ENCODE measurements around the gene ZNF254.

DNA sequence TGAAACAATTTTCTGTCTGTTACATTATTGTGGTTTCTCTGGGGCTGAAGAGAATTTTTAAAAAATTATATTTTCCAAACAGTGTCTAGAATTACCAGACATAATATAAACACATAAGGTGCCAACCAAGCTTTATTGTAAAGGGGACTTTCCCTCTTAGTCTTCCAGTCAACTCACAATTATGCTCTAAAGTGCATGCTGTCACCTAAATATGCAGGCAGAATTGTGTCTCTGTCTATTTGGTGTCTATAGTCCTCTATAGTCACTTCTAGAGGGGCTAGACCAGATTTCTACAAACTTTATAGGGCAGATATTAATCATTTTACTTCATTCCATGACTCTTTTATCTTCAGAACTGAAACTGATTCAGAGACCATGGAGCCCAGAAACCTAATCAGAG lies 12.8 kb downstream of the ZNF254 start:
- TF ChIP-seq, protein P1, sequence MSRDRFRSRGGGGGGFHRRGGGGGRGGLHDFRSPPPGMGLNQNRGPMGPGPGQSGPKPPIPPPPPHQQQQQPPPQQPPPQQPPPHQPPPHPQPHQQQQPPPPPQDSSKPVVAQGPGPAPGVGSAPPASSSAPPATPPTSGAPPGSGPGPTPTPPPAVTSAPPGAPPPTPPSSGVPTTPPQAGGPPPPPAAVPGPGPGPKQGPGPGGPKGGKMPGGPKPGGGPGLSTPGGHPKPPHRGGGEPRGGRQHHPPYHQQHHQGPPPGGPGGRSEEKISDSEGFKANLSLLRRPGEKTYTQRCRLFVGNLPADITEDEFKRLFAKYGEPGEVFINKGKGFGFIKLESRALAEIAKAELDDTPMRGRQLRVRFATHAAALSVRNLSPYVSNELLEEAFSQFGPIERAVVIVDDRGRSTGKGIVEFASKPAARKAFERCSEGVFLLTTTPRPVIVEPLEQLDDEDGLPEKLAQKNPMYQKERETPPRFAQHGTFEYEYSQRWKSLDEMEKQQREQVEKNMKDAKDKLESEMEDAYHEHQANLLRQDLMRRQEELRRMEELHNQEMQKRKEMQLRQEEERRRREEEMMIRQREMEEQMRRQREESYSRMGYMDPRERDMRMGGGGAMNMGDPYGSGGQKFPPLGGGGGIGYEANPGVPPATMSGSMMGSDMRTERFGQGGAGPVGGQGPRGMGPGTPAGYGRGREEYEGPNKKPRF (IDR thresholded peaks at IDR 0.05; ENCODE audit: low read depth, low read length): no peak
- TF ChIP-seq, protein P2, sequence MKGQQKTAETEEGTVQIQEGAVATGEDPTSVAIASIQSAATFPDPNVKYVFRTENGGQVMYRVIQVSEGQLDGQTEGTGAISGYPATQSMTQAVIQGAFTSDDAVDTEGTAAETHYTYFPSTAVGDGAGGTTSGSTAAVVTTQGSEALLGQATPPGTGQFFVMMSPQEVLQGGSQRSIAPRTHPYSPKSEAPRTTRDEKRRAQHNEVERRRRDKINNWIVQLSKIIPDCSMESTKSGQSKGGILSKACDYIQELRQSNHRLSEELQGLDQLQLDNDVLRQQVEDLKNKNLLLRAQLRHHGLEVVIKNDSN (CRISPR knock-in tag; IDR thresholded peaks at IDR 0.05): no peak
- TF ChIP-seq, protein P3, sequence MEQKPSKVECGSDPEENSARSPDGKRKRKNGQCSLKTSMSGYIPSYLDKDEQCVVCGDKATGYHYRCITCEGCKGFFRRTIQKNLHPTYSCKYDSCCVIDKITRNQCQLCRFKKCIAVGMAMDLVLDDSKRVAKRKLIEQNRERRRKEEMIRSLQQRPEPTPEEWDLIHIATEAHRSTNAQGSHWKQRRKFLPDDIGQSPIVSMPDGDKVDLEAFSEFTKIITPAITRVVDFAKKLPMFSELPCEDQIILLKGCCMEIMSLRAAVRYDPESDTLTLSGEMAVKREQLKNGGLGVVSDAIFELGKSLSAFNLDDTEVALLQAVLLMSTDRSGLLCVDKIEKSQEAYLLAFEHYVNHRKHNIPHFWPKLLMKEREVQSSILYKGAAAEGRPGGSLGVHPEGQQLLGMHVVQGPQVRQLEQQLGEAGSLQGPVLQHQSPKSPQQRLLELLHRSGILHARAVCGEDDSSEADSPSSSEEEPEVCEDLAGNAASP (IDR thresholded peaks at IDR 0.05): no peak
- TF ChIP-seq MAFF (IDR thresholded peaks at IDR 0.05; ENCODE audit: low read length): no peak
- no peak for TF ChIP-seq GABPA (tag; conservative IDR thresholded peaks at IDR 0.05; ENCODE audit: low read depth)
- TF ChIP-seq, protein P4, sequence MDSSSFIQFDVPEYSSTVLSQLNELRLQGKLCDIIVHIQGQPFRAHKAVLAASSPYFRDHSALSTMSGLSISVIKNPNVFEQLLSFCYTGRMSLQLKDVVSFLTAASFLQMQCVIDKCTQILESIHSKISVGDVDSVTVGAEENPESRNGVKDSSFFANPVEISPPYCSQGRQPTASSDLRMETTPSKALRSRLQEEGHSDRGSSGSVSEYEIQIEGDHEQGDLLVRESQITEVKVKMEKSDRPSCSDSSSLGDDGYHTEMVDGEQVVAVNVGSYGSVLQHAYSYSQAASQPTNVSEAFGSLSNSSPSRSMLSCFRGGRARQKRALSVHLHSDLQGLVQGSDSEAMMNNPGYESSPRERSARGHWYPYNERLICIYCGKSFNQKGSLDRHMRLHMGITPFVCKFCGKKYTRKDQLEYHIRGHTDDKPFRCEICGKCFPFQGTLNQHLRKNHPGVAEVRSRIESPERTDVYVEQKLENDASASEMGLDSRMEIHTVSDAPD (CRISPR knock-in tag; IDR thresholded peaks at IDR 0.05): no peak
- TF ChIP-seq, protein P5, sequence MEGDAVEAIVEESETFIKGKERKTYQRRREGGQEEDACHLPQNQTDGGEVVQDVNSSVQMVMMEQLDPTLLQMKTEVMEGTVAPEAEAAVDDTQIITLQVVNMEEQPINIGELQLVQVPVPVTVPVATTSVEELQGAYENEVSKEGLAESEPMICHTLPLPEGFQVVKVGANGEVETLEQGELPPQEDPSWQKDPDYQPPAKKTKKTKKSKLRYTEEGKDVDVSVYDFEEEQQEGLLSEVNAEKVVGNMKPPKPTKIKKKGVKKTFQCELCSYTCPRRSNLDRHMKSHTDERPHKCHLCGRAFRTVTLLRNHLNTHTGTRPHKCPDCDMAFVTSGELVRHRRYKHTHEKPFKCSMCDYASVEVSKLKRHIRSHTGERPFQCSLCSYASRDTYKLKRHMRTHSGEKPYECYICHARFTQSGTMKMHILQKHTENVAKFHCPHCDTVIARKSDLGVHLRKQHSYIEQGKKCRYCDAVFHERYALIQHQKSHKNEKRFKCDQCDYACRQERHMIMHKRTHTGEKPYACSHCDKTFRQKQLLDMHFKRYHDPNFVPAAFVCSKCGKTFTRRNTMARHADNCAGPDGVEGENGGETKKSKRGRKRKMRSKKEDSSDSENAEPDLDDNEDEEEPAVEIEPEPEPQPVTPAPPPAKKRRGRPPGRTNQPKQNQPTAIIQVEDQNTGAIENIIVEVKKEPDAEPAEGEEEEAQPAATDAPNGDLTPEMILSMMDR (IDR thresholded peaks at IDR 0.05 in 2 of 3, conservative IDR thresholded peaks at IDR 0.05 in 1 of 3; ENCODE audit: insufficient read depth in 2 of 3, low read depth in 1 of 3, low read length in 3 of 3): no peak
- TF ChIP-seq YY1 (IDR thresholded peaks at IDR 0.05; ENCODE audit: borderline replicate concordance in 1 of 3, control insufficient read depth in 1 of 3, extremely low read depth in 1 of 3, insufficient read depth in 3 of 3, insufficient read length in 1 of 3, insufficient replicate concordance in 2 of 3, low read depth in 1 of 3, low read length in 2 of 3): no peak
- TF ChIP-seq, protein P6, sequence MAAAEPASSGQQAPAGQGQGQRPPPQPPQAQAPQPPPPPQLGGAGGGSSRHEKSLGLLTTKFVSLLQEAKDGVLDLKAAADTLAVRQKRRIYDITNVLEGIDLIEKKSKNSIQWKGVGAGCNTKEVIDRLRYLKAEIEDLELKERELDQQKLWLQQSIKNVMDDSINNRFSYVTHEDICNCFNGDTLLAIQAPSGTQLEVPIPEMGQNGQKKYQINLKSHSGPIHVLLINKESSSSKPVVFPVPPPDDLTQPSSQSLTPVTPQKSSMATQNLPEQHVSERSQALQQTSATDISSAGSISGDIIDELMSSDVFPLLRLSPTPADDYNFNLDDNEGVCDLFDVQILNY (CRISPR knock-in tag; IDR thresholded peaks at IDR 0.05): no peak
- no peak for TF ChIP-seq IRF2 (CRISPR knock-in tag; IDR thresholded peaks at IDR 0.05)
- TF ChIP-seq SREBF2 (CRISPR knock-in tag; IDR thresholded peaks at IDR 0.05): no peak
- TF ChIP-seq, protein P7, sequence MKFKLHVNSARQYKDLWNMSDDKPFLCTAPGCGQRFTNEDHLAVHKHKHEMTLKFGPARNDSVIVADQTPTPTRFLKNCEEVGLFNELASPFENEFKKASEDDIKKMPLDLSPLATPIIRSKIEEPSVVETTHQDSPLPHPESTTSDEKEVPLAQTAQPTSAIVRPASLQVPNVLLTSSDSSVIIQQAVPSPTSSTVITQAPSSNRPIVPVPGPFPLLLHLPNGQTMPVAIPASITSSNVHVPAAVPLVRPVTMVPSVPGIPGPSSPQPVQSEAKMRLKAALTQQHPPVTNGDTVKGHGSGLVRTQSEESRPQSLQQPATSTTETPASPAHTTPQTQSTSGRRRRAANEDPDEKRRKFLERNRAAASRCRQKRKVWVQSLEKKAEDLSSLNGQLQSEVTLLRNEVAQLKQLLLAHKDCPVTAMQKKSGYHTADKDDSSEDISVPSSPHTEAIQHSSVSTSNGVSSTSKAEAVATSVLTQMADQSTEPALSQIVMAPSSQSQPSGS (CRISPR knock-in tag; IDR thresholded peaks at IDR 0.05): no peak
- TF ChIP-seq EP300 (IDR thresholded peaks at IDR 0.05; ENCODE audit: low read length): no peak

All from K562 (cell line).